Measurements from ENCODE around the gene FANCD2OS.

GRCh38 chr3:10149226-10149625 is 41.2 kb upstream of the FANCD2OS start:
- TF ChIP-seq CTCF (IDR thresholded peaks at IDR 0.05; ENCODE audit: insufficient read depth, low read length, poor library complexity, severe bottlenecking) (no peak), EZH2phosphoT487 (conservative IDR thresholded peaks at IDR 0.05; ENCODE audit: low read length) (no peak)
